GM12878 (cell line): ENCODE results near the gene CHAD. TPM values are rescaled to one million over a fixed set of nuclear protein-coding genes. Genes with fewer than 3 reads are reported as not detected.

Source experiments
- ATAC-seq: fragments of 200-7000 bp; cut with Tn5 transposase; 3 replicates; pipeline ENCODE4 v1.9.1; 2020; ENCODE audit warnings: mild to moderate bottlenecking, moderate library complexity
- BruUV-seq: library from RNA; stranded (reverse); fragments of 400-500 nt; replicated peaks from 2 replicates; lab custom pipeline; 2021; lab: Mats Ljungman, UMichigan
- CTCF ChIA-PET: fragments of 300-600 bp; sonication (Branson Sonifier 250); formaldehyde crosslinking; extraction: SDS; loops from one replicate; lab custom pipeline; 2021; ENCODE audit warnings: inconsistent platforms; lab: Yijun Ruan, JAX
- POLR2A ChIA-PET: fragments of 350-600 bp; formaldehyde crosslinking; extraction: SDS; loops from one replicate; lab custom pipeline; 2021; ENCODE audit warnings: inconsistent platforms; lab: Charles Lee
- RAD21 ChIA-PET: fragments of 300-600 bp; sonication (Branson Sonifier 250); formaldehyde crosslinking; loops from one replicate; lab custom pipeline; 2023; ENCODE audit warnings: antibody characterized with exemption; ENCODE audit not compliant: unreplicated experiment; lab: Charles Lee
- SMC1A ChIA-PET: fragments of 300-600 bp; sonication (Branson Sonifier 250); formaldehyde crosslinking; loops from one replicate; lab custom pipeline; 2023; ENCODE audit not compliant: unreplicated experiment, uncharacterized antibody; lab: Charles Lee
- DNase-seq: peaks from one replicate; pipeline ENCODE4 v3.0.0-alpha.2; 2011; ENCODE audit warnings: low read depth, low spot score
- FAIRE-seq: peaks from 3 replicates; lab custom pipeline; 2011; peaks lifted over from hg19 to GRCh38; lab: Jason Lieb, UNC
- H2AFZ ChIP-seq: 2 replicates; pipeline ENCODE4 v1.6.0; 2011; ENCODE audit warnings: low read depth, low read length, control low read depth; ENCODE audit not compliant: control insufficient read depth
- H3K27ac ChIP-seq: 2 replicates; pipeline ENCODE4 v1.5.1; 2011; ENCODE audit warnings: control low read depth; ENCODE audit not compliant: control insufficient read depth, insufficient read depth
- H3K27me3 ChIP-seq, 2 experiments: replicated peaks in 1 of 2; 2 replicates each; pipeline versions ENCODE4 v1.6.0 to v1.6.1; 2011; ENCODE audit warnings: low read length in 1 of 2; ENCODE audit not compliant: control insufficient read depth in 2 of 2, insufficient read depth in 2 of 2
- H3K36me3 ChIP-seq, 2 experiments: 2 replicates each; pipeline ENCODE4 v1.5.1; 2011; ENCODE audit warnings: low read length in 1 of 2; ENCODE audit not compliant: control insufficient read depth in 2 of 2, insufficient read depth in 2 of 2
- H3K4me1 ChIP-seq: 2 replicates; pipeline ENCODE4 v1.6.1; 2011; ENCODE audit warnings: mild to moderate bottlenecking, low read length, moderate library complexity, mixed read lengths; ENCODE audit not compliant: control insufficient read depth, insufficient read depth
- H3K4me2 ChIP-seq: 2 replicates; pipeline ENCODE4 v1.6.0; 2011; ENCODE audit warnings: control low read depth; ENCODE audit not compliant: control insufficient read depth, insufficient read depth
- H3K4me3 ChIP-seq: fragments of 200-600 bp; sonication (generic); 2 replicates; pipeline ENCODE4 v1.5.1; 2016
- H3K79me2 ChIP-seq: 2 replicates; pipeline ENCODE4 v1.6.0; 2011; ENCODE audit warnings: low read length; ENCODE audit not compliant: control insufficient read depth, insufficient read depth
- H3K9ac ChIP-seq: 2 replicates; pipeline ENCODE4 v1.8.0; 2011; ENCODE audit warnings: low read length, control low read depth, mixed read lengths; ENCODE audit not compliant: control insufficient read depth, insufficient read depth
- H3K9me3 ChIP-seq: replicated peaks from 3 replicates; pipeline ENCODE4 v1.5.1; 2011; ENCODE audit warnings: mild to moderate bottlenecking, low read length; ENCODE audit not compliant: control insufficient read depth, insufficient read depth
- H4K20me1 ChIP-seq: 2 replicates; pipeline ENCODE4 v1.6.0; 2011; ENCODE audit not compliant: control insufficient read depth, insufficient read depth
- HCFC1 ChIP-seq: fragments of 150-350 bp; IDR thresholded peaks from 2 replicates; pipeline ENCODE4 v1.6.1; 2014; ENCODE audit warnings: low read length
- MLLT1 ChIP-seq: fragments of 450-650 bp; IDR thresholded peaks from 2 replicates; pipeline ENCODE4 v1.6.1; 2016; ENCODE audit warnings: mild to moderate bottlenecking
- NFIC ChIP-seq: IDR thresholded peaks from 2 replicates; pipeline ENCODE4 v1.6.1; 2012; ENCODE audit warnings: low read depth, mild to moderate bottlenecking, inconsistent platforms, low read length, moderate library complexity
- NFXL1 ChIP-seq: fragments of 450-650 bp; IDR thresholded peaks from 2 replicates; pipeline ENCODE4 v1.6.1; 2017; ENCODE audit warnings: antibody characterized with exemption, mild to moderate bottlenecking, borderline replicate concordance
- PAX5 ChIP-seq: IDR thresholded peaks from 2 replicates; pipeline ENCODE4 v1.6.1; 2011; ENCODE audit warnings: low read depth, low read length, borderline replicate concordance
- SREBF2 ChIP-seq: IDR thresholded peaks from 2 replicates; pipeline ENCODE4 v1.6.1; 2012; ENCODE audit warnings: mild to moderate bottlenecking, low read length
- TARDBP ChIP-seq: IDR thresholded peaks from 2 replicates; pipeline ENCODE4 v1.6.1; 2016; ENCODE audit warnings: borderline replicate concordance
- ZBED1 ChIP-seq: IDR thresholded peaks from 2 replicates; pipeline ENCODE4 v1.6.1; 2016; ENCODE audit warnings: borderline replicate concordance
- ZNF207 ChIP-seq: fragments of 450-650 bp; IDR thresholded peaks from 2 replicates; pipeline ENCODE4 v1.6.1; 2014; ENCODE audit warnings: antibody characterized with exemption, mild to moderate bottlenecking, borderline replicate concordance
- ZNF217 ChIP-seq: fragments of 450-650 bp; IDR thresholded peaks from 2 replicates; pipeline ENCODE4 v1.6.1; 2017; ENCODE audit warnings: antibody characterized with exemption, mild to moderate bottlenecking
- ZZZ3 ChIP-seq: IDR thresholded peaks from 2 replicates; pipeline ENCODE4 v1.6.1; 2011; ENCODE audit warnings: low read depth; ENCODE audit not compliant: control insufficient read depth, insufficient read length
- WGBS: methylation state at CpG from one replicate; pipeline ENCODE4 v1.1.6; 2016; ENCODE audit warnings: low lambda C conversion rate; ENCODE audit not compliant: insufficient replicate concordance, insufficient coverage; ENCODE audit errors: missing lambda C conversion rate; 5-methylcytosine and 5-hydroxymethylcytosine counted together
- in situ Hi-C: fragments of 300-500 bp; cut with MboI; formaldehyde crosslinking; loops from 9 replicates; pipeline ENCODE4 v1.14.3; 2018; ENCODE audit warnings: mixed read lengths
- intact Hi-C: fragments of 100-400 bp; cut with micrococcal nuclease; formaldehyde crosslinking; loops from one replicate; pipeline ENCODE4 v1.14.2; 2022; ENCODE audit not compliant: unreplicated experiment
- polyA plus RNA-seq, 11 experiments: library from polyadenylated mRNA; depleted of rRNA in 4 of 11; unstranded in 6 of 11; stranded (reverse) in 5 of 11; fragments of >200 nt; fragmentation: Nextera tagmentation in 4 of 11; fragmentation: Illumina TruSeq in 1 of 11; extraction: Ambion mirVana in 4 of 11; extraction: Trizol in 1 of 11; gene quantifications; 1 replicate in 1 of 11; 2 replicates in 10 of 11; pipeline versions ENCODE4 v1.2.1 to v1.2.3, GENCODE V29; 2011 to 2016; ENCODE audit warnings: inconsistent platforms in 2 of 11, missing spikeins in 2 of 11, low read depth in 1 of 11
- total RNA-seq, 4 experiments: library from RNA; depleted of rRNA in 3 of 4; stranded (reverse); fragments of >200 nt in 3 of 4; fragmentation: Illumina TruSeq in 1 of 4; extraction: Trizol in 1 of 4; gene quantifications; 2 replicates each; pipeline versions ENCODE4 v1.2.1 to v1.2.3, GENCODE V29; 2013 to 2021

CHAD gene
- total and polyA plus RNA-seq, 10 of the 15 experiments (the other 5 are each of a cell fraction or from before 2014, with no cell fraction given), result 0.06 TPM; not detected in 9

- H3K27ac ChIP-seq, result no peak overlapping the region
- in situ Hi-C loops (no loop called here), intact Hi-C loops (no loop called here)
- no peaks in the 10 kb centered on the region for H3K27me3 ChIP-seq
- peaks cover 5% of the 10 kb centered on the region for H3K79me2 ChIP-seq
- no peak for DNase-seq
- FAIRE-seq, result no peak
- H3K9me3 ChIP-seq, result no peaks in the 10 kb centered on the region
- ATAC-seq, result no peak
- H3K9ac ChIP-seq, result no peak overlapping the region
- H3K4me1 ChIP-seq, result peaks cover 29% of the 10 kb centered on the region
- H2AFZ ChIP-seq, result no peak overlapping the region
- no peaks in the 10 kb centered on the region for H4K20me1 ChIP-seq
- CTCF ChIA-PET, result interaction anchor here (2.0 to 3.9 kb wide), 2 partner anchors 26 to 61 kb away, joined by 8 to 50 read pairs; partner anchors contain the start of gene LRRC59
- H3K4me3 ChIP-seq, result no peak overlapping the region
- RAD21 ChIA-PET, result interaction anchor here (2.3 kb wide), 1 partner anchor 57 kb away, joined by 11 read pairs; no protein-coding TSS in a partner anchor
- no peak for TF ChIP-seq ZBED1
- no peak for TF ChIP-seq HCFC1
- TF ChIP-seq TARDBP, result no peak
- TF ChIP-seq NFIC, result no peak
- TF ChIP-seq ZNF207, result no peak
- no peak for TF ChIP-seq ZZZ3
- no peak for TF ChIP-seq NFXL1
- TF ChIP-seq ZNF217, result no peak
- TF ChIP-seq PAX5, result no peak
- no peak for TF ChIP-seq SREBF2
- no peak for TF ChIP-seq MLLT1
- no peaks in the 10 kb centered on the region for H3K36me3 ChIP-seq
- WGBS, result 69% methylated on average over 2 of the region's 2 CpGs
- POLR2A ChIA-PET, result interaction anchor here (1.1 to 1.2 kb wide), 2 partner anchors 8 to 15 kb away, joined by 3 to 4 read pairs; no protein-coding TSS in a partner anchor
- no peak overlapping the region for H3K4me2 ChIP-seq
- SMC1A ChIA-PET, result interaction anchor here (0.6 to 2.0 kb wide), 2 partner anchors 32 to 125 kb away, joined by 3 to 9 read pairs; no protein-coding TSS in a partner anchor
- no TSS peak for BruUV-seq
Observed at GRCh38 chr17:50422738-50423137, 45.9 kb downstream of the CHAD start.
